DOHH2 (cell line): ENCODE data around the gene MAPK8IP1.

ENCODE experiments used
- CTCF ChIP-seq: fragments of 200-600 bp; sonication (generic); IDR thresholded peaks from one replicate; pipeline ENCODE4 v1.5.1; 2014; ENCODE audit warnings: antibody characterized with exemption, mild to moderate bottlenecking, low read depth, low read length; ENCODE audit not compliant: poor library complexity, severe bottlenecking
- EZH2phosphoT487 ChIP-seq: fragments of 200-600 bp; sonication (generic); IDR thresholded peaks from 2 replicates; pipeline ENCODE4 v1.6.1; 2017; ENCODE audit warnings: borderline replicate concordance, mild to moderate bottlenecking, antibody characterized with exemption, low read length, moderate library complexity, mixed read lengths

- no peak for TF ChIP-seq CTCF
- TF ChIP-seq EZH2phosphoT487: no peak
These were observed 46.3 kb downstream of the MAPK8IP1 start for GRCh38 chr11:45931739-45932138.
